Measurements from ENCODE around the gene LRTM2.
A peak's percentile ranks its signal among the peaks of the same experiment; 100 is the strongest.

LRTM2 gene

DNA sequence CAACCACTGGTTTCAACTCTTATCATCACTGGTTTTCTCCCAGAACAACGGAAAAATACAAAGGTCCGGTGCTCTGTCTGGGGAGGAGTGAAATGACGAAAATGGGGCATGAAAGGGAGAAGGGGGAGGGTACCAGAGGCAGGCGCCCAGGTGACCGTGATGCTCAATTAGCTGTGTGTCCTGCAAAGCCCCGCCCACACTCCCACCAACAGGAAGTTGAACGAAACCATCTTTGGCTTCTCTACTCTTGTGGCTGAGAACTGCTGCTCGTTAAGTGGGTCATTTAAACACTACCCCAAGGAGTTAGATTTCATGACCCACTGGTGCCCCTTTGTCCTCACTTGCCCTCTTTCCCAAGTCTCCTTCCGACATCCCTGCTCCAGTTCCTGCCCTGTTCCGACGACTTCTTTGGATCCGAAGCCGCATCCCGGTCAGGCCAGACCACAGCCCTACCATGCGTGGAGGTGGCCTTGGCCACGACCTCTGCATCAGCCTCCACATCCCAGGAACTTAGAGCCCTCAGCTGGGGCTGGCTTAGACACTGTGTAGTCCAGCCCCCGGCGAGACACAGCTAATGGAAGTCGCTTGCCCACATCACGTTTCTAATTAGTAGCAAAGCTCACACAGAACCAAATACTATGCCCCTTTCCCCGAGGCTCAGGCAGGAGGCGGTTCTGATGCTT is 11.4 kb upstream of the LRTM2 start:
- H3K9me2 ChIP-seq (replicated peaks; ENCODE audit: low read depth, low read length), result no peaks in the 10 kb centered on the region
- no peaks in the 10 kb centered on the region for H3F3A ChIP-seq (ENCODE audit: low read depth)
- H3K27me3 ChIP-seq (ENCODE audit: insufficient read depth, low read length, poor library complexity, severe bottlenecking), result no peaks in the 10 kb centered on the region
- peak overlapping the region; percentile 86 for H3K9ac ChIP-seq (ENCODE audit: low read depth, low read length, poor library complexity, severe bottlenecking)
- H3K4me1 ChIP-seq (ENCODE audit: insufficient read depth, low read length, poor library complexity, severe bottlenecking), result peaks cover 49% of the 10 kb centered on the region
- no peaks in the 10 kb centered on the region for H3K9me3 ChIP-seq (ENCODE audit: insufficient read depth, low read depth, low read length)
- no peak for TF ChIP-seq EZH2phosphoT487 (IDR thresholded peaks at IDR 0.05; ENCODE audit: borderline replicate concordance)
- TF ChIP-seq, protein P1, sequence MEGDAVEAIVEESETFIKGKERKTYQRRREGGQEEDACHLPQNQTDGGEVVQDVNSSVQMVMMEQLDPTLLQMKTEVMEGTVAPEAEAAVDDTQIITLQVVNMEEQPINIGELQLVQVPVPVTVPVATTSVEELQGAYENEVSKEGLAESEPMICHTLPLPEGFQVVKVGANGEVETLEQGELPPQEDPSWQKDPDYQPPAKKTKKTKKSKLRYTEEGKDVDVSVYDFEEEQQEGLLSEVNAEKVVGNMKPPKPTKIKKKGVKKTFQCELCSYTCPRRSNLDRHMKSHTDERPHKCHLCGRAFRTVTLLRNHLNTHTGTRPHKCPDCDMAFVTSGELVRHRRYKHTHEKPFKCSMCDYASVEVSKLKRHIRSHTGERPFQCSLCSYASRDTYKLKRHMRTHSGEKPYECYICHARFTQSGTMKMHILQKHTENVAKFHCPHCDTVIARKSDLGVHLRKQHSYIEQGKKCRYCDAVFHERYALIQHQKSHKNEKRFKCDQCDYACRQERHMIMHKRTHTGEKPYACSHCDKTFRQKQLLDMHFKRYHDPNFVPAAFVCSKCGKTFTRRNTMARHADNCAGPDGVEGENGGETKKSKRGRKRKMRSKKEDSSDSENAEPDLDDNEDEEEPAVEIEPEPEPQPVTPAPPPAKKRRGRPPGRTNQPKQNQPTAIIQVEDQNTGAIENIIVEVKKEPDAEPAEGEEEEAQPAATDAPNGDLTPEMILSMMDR (conservative IDR thresholded peaks at IDR 0.05; ENCODE audit: low read length), result no peak
- H3K4me3 ChIP-seq (ENCODE audit: low read length, poor library complexity, severe bottlenecking), result peak overlapping the region; percentile 30
- no peak overlapping the region for H2AFZ ChIP-seq (ENCODE audit: low read length)
- H3K79me2 ChIP-seq (ENCODE audit: insufficient read depth, low read length), result peaks cover 16% of the 10 kb centered on the region; the same call in 1 of the 2 replicates
- peak overlapping the region; percentile 64 for H3K4me2 ChIP-seq (ENCODE audit: low read depth, low read length, poor library complexity, severe bottlenecking)
- no peaks in the 10 kb centered on the region for H4K20me1 ChIP-seq (ENCODE audit: insufficient read depth, low read length, poor library complexity, severe bottlenecking)
- H3K36me3 ChIP-seq (ENCODE audit: insufficient read depth, low read length), result no peaks in the 10 kb centered on the region

DNA sequence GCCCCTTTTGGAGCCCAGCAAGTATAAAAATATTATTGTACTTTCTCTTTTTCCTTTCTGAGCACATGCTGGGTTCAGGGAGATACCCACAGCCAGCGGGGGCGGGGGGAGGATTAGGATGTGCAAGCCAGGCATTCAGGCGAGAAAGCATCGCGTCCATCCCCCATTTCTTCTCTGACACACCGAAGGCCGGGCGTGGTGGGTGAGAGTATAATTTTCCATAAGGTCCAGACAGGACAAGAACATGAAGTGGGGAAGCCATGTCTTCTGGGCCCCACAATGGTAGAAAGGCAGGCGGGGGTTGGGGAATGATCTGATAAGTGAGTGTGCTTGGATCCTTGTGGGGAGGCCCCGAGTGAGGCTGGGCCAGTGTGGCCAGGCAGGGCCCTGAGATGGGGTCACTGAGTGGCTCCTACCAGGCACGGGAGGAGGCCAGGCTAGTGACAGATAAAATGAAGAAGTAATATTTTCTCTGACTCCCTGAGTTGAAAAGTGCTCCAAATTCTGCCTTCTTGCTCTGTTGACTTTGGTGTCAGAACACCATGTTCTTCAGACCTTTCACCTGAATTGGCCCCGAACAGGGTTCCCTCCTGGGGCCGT is 10.7 kb upstream of the LRTM2 start:
- H3K9me3 ChIP-seq (ENCODE audit: insufficient read depth, low read depth, low read length), result no peaks in the 10 kb centered on the region
- H3K79me2 ChIP-seq (ENCODE audit: insufficient read depth, low read length), result peaks cover 16% of the 10 kb centered on the region; the same call in 1 of the 2 replicates
- peaks cover 47% of the 10 kb centered on the region for H3K4me1 ChIP-seq (ENCODE audit: insufficient read depth, low read length, poor library complexity, severe bottlenecking)
- H3F3A ChIP-seq (ENCODE audit: low read depth), result no peaks in the 10 kb centered on the region
- H3K27me3 ChIP-seq (ENCODE audit: insufficient read depth, low read length, poor library complexity, severe bottlenecking), result no peaks in the 10 kb centered on the region
- peak overlapping the region; percentile 64 for H3K4me2 ChIP-seq (ENCODE audit: low read depth, low read length, poor library complexity, severe bottlenecking)
- H3K9me2 ChIP-seq (replicated peaks; ENCODE audit: low read depth, low read length), result no peaks in the 10 kb centered on the region
- H3K4me3 ChIP-seq (ENCODE audit: low read length, poor library complexity, severe bottlenecking), result peak overlapping the region; percentile 30
- H3K36me3 ChIP-seq (ENCODE audit: insufficient read depth, low read length), result no peaks in the 10 kb centered on the region
- H2AFZ ChIP-seq (ENCODE audit: low read length), result no peak overlapping the region
- H3K9ac ChIP-seq (ENCODE audit: low read depth, low read length, poor library complexity, severe bottlenecking), result peak overlapping the region; percentile 86
- H4K20me1 ChIP-seq (ENCODE audit: insufficient read depth, low read length, poor library complexity, severe bottlenecking), result no peaks in the 10 kb centered on the region
- TF ChIP-seq, protein P1 (conservative IDR thresholded peaks at IDR 0.05; ENCODE audit: low read length), result no peak
- TF ChIP-seq EZH2phosphoT487 (IDR thresholded peaks at IDR 0.05; ENCODE audit: borderline replicate concordance), result no peak

DNA sequence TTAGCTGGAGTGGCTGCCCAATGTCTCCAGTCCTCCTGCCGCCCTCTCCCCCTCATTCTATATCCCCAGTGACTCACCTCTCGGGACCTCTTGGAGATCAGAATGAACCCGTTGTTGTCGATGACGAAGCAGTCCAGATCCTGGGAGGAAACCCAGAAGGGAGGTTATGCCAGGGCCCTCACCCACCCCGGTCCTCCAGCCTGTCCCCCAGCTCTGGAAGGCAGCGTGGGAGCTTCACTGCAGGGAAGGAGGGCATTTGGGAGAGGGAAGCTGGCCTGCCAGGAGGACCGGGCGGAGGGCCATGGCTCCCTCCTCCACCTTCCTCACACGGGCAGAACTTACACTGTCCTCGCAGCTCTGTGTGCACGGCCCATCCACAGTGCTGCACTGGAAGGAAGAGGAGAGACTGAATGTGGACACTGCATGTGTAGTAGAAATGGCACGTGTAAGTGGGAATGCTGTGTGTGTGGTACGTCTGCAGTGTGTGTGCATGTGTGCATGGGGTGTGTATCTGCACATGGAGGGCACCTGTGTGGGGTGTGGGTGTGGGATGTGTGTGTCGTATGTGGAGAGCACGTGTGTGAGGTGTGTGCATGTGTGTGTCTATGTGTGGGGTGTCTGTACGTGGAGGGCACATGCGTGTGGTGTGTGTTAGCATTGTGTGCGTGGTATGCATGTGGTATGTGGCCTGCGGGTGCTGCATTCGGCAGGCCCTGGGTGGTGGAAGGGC is 10.0 kb upstream of the LRTM2 start:
- Histone ChIP-seq H2AFZ (ENCODE audit: low read length) (no peak overlapping the region), H3K9me2 (replicated peaks; ENCODE audit: low read depth, low read length) (no peaks in the 10 kb centered on the region), H3K4me1 (ENCODE audit: insufficient read depth, low read length, poor library complexity, severe bottlenecking) (peaks cover 44% of the 10 kb centered on the region), H3K79me2 (ENCODE audit: insufficient read depth, low read length) (peaks cover 16% of the 10 kb centered on the region; the same call in 1 of the 2 replicates), H3K27me3 (ENCODE audit: insufficient read depth, low read length, poor library complexity, severe bottlenecking) (no peaks in the 10 kb centered on the region), H4K20me1 (ENCODE audit: insufficient read depth, low read length, poor library complexity, severe bottlenecking) (no peaks in the 10 kb centered on the region), H3F3A (ENCODE audit: low read depth) (no peaks in the 10 kb centered on the region), H3K9ac (ENCODE audit: low read depth, low read length, poor library complexity, severe bottlenecking) (peak overlapping the region; percentile 86), H3K4me2 (ENCODE audit: low read depth, low read length, poor library complexity, severe bottlenecking) (peak overlapping the region; percentile 64), H3K4me3 (ENCODE audit: low read length, poor library complexity, severe bottlenecking) (peak overlapping the region; percentile 74), H3K36me3 (ENCODE audit: insufficient read depth, low read length) (no peaks in the 10 kb centered on the region), H3K9me3 (ENCODE audit: insufficient read depth, low read depth, low read length) (no peaks in the 10 kb centered on the region)
- TF ChIP-seq EZH2phosphoT487 (IDR thresholded peaks at IDR 0.05; ENCODE audit: borderline replicate concordance), result no peak
- TF ChIP-seq, protein P1 (conservative IDR thresholded peaks at IDR 0.05; ENCODE audit: low read length), result no peak
